HG02759 (cell line): ENCODE results near the gene PLXNA2.

Experiments used
- ATAC-seq: cut with Tn5 transposase; IDR thresholded peaks from one replicate; pipeline ENCODE4 v1.9.1; 2021; ENCODE audit warnings: mild to moderate bottlenecking, moderate library complexity; ENCODE audit not compliant: unreplicated experiment

Gene PLXNA2

GRCh38 chr1:208165659-208166058 is 78.5 kb downstream of the PLXNA2 start:
- no peak for ATAC-seq

DNA sequence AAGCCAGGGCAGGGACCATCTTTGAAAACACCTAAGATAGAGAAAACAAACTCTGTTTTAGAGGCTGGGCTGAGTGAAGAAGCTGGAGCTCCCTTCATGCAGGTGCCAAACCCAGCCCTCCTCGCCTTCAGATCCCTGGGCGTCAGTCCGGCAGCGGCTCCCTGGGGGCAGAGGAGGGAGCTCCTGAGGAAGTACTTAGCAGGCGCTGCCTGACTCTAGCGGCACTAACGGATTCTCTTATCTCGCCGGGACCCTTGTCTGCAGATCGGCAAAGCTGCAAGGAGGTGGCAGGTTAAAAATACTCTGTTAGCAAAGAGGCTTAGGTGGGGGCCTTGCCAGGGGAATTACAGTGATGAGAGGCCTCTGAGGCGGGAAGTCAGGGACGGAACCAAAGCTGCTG is 79.6 kb downstream of the PLXNA2 start:
- no peak for ATAC-seq

- ATAC-seq = no peak
Observed at GRCh38 chr1:208163539-208163938, 80.6 kb downstream of the PLXNA2 start.

DNA sequence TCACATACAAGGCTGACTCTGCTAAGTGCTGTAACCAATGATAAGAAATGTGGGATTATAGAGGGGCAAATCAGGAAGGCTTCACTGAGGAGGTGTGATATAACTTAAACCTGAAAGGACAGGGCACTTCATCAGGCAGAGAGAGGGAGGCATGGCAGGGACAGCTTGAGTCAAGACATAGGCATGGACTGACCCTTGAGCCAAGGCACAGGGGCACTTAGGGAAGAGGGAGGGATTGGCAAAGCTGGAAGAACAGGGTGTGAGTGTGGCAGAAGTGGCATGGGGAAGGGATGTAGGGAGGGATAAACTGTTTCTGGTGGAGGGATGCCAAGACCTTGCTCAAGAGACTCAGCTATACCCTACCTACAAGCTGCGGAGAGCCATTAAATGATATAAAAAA is 81.3 kb downstream of the PLXNA2 start:
- no peak for ATAC-seq

DNA sequence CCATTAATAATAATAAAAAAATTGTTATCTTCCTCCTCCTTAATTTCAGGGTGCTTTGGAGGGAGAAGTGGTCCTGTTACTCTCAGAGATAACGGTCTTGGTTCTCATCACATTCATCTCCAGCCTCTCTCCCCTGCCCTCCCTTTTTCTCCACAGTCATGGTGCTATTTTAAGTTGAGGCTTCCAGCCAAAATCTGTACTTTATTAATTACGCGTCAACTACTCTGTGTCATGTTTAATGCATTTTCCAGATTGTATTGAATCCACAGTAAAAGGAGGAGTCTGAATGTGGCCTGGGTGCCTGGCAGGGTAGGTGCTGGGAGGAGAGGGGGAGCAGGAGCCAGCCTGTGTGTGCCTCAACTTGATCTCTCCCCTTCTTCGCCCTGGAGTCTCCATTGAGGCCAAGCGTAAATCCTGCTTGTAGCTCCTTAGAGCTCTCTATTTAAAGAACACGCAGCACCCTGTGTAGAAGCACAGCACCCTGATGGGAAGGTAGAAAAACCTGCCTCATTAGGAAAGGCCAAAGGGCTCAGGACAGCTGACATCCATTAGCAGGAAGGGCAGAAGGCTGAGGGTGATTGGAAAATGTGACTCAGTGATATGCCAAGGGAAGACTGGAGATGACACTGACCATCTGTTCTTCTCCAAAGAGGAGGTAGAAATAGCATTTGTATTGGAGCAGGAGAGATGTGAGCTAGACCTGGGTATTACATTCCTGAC is 82.4 kb downstream of the PLXNA2 start:
- no peak for ATAC-seq

- no peak for ATAC-seq
Observed at GRCh38 chr1:208161005-208161404, 83.2 kb downstream of the PLXNA2 start.

DNA sequence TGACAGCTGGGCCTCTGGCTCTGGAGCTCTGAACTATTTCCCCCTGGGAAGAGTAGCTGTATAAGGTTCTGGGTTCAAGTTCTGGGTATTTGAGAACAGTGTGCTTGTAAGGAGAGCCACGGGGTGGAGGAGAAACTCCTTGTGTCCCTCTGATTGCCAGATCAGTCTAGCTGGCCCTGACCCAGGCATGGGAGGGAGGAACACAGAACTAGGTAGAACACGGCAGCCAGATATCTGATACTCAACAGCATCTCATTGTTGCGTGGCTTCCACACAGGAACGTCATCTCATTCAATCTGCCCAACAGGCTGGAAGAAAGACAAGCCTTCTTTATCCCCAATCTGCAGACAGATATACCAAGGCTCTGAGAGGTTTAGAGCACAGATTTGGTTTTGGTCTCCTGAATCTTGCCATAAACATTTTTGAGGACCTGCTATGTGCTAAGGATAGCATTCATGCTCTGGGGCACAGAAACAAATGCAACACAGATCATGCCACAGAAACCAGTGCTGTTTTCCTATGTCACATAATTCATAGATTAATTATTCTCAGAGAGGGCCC is 83.8 kb downstream of the PLXNA2 start:
- no peak for ATAC-seq

DNA sequence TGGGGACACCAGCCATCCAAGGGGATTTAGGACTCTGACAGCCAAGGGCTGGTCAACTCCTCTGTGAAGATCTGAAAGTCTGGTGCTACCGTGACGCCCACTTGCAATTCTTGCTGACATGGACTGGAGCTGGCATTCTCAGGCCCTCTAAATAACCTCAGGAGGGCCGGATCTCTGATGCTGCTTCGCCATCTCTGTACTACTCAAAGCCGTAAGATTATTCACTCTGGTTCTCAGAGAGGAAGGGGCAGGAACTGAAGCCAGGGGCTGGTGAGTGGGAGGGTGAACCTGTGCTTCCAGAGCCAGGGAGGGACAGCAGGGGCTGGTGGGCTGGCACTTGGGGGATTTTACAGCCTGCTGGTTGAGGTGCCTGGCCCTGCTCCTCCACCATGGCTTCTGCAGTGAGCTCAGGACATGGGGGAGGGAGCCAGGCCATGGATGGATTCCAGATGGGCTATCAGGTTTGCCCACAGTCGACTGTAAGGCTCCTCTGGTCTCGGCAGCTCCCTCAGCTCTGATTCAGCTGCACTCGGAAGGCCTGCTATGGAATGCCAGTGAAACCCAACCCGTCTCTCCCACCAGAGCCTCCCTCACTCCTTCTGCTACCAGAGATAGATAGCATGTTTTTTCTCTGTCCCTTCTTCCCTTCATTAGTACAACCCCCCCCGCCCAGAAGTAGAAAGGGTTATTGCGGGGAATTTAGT is 84.5 kb downstream of the PLXNA2 start:
- no peak for ATAC-seq

- no peak for ATAC-seq
Observed at GRCh38 chr1:208158640-208159554, 85.3 kb downstream of the PLXNA2 start.

GRCh38 chr1:208157769-208158168 is 86.4 kb downstream of the PLXNA2 start:
- no peak for ATAC-seq

DNA sequence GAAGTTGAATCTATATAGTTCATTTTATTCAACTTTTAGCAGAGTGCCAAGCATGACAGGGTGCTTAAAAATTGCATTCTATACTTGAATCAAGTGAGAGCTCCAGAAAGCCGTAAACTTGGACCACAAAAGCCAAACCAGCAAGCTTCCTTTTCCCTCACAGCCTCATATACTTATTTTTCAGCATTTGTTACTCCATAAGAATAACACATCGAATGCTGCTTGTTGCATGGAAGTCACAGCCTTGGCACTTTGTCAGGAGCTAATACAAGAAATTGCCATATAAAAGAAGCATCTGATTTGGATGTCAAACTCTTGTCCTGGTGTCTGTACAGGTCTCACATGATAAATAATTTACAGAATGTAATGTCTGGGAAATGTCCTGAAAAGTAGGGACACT is 87.4 kb downstream of the PLXNA2 start:
- no peak for ATAC-seq

- ATAC-seq = no peak
Observed at GRCh38 chr1:208156310-208156709, 87.9 kb downstream of the PLXNA2 start.

DNA sequence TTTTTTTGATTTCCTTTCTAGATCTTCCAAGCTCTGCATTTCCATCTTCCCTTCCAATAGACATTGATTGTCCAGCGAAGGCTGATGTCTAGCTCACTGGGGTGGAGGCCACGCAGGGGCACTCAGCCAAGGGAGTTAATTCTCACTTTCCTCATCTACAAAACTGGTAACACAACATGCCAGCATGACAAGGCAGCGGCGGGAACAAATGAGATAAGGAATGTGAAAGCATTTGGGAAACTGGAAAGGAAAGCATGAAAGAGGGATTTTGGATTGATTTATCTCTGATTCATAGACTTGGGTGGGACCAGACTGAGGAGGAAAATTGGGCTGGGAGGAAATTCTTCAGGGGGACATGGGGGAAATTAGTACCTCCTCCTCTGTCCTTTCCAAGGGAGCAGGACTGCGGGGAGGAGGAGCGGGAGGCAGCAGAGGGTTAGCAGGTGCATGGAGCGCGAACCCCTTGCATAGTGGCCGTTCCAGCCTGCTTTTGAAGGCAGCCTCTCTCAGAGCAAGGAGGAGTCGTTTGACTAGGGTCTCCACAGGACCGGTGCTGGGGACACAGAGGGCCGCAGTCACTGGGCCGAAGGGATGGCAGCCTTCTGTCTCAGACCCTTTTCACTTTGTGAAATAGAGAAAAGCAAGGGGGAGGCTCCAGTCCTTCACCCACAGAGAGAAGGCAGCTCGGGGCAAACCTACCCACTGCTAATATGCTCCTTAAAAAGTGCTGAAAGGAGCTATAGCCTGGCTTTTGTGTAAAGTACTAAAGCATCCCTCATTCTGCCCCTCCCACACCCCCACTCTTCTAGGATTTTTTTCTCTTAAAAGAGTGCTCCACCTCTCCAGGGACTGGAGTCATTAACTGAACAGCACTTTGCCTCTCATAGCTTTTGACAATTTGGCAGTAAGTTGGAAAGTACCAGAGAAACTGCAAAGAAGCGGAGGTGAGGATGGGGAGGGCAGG is 89.2 kb downstream of the PLXNA2 start:
- no peak for ATAC-seq

- ATAC-seq = no peak
Observed at GRCh38 chr1:208154040-208154439, 90.1 kb downstream of the PLXNA2 start.

DNA sequence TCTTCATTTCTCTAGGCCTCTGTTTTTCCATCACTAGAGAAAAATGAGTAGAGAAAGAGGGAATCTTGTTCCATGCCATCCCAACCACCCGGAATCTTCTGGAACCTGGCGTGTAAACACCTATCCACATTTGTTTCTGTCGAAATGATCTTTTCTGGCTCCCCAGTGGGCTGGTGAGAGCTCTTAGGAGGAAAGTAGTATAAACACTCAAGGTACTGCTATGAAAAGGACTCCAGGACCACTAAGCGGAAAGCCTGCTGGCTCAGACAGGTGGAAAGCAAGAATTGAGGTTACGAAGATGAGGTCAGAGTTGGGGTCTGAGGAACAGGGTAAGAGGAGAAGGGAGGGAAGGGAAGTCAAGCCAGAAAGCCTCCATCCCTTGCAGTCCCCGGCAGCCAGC is 90.8 kb downstream of the PLXNA2 start:
- ATAC-seq = no peak

DNA sequence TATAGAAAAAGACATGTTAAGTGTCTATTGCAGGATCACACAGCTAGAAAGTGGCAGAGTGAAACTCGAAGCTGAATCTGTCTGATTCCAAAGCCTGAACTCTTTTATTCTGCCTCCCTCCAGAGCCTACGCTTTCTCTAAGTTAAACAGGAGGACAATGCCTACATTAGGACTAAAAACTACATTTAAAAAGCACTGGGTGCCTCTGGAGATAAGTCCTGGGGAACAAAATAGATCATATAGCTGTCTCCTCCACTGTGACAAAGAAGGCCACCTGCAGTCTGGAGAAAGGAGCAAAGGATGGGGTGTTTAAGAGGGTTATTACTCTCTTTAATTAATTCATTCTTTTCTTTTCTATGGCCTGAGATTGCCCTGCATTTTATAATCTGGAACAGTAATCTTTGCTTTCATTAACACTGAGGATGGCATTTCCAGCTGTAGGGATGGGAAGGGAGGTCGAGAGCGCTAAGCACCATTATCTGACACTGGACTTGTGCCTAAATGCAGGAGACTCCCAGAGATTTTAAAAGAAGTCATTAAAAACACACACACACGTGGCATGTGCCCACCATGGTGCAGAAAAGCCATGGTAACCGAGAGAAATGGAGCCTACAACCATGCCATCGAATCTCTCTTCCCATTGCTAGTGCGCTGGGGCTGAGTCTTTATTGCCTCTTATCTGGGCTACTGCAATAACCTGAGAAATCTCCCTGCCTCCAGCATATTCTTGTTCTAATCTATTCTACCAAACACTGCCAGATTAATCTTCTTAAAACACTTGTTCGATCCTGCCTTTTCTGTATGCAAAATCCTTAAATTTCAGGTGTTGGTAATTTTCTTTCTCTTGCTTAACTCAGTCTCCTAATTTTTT is 92.2 kb downstream of the PLXNA2 start:
- ATAC-seq = no peak

GRCh38 chr1:208150833-208151458 is 93.2 kb downstream of the PLXNA2 start:
- no peak for ATAC-seq

DNA sequence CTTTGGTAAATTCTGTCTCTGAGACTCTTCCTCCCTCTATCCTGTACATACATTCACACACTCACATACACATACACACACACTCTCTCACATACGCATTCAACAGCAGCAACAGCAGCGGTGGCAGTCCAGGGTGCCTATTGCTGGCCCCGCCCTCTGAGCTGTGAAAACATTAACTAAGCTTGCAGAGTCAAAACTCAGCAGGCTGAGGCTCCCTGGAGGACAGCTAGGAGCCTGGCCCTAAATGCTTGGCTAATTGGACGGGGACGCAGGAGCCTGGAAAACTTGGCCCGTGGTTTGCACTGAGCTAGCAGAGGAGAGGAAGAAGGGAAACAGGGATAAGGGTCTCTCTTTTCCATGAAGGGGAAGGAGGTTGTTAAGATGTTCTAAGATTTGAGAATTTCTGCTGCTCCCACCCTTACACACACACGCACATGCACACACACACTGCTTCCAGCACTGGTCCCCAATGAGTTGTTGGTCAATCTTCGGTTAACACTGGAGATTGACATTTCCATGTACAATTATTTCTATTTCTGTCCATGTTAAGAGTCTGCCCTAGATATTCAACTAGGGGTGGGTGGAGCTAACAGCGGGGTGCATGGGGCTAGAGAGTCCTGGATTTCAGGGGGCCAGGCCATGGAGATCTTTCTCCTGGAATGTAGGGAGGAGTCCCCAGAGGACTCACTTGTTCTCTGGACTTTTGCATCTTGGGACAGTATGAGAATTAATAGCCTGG is 94.2 kb downstream of the PLXNA2 start:
- no peak for ATAC-seq
